Suprapubic skin (tissue), 4 donors: ENCODE results near the gene MARCKS. TPM values are rescaled to one million over a fixed set of nuclear protein-coding genes. Genes with fewer than 3 reads are reported as not detected.

Experiments used
- DNase-seq, 2 donors: peaks; one replicate each; pipeline ENCODE4 v3.0.0-alpha.2; 2019; ENCODE audit warnings: low spot score in 2 of 2
- H3K27ac ChIP-seq: fragments of 200-600 bp; sonication (generic); one replicate; pipeline ENCODE4 v1.5.1; 2019
- H3K27me3 ChIP-seq: fragments of 200-600 bp; sonication (generic); one replicate; pipeline ENCODE4 v1.5.1; 2019
- H3K36me3 ChIP-seq: fragments of 200-600 bp; sonication (generic); one replicate; pipeline ENCODE4 v1.5.1; 2019
- H3K4me1 ChIP-seq: fragments of 200-600 bp; sonication (generic); one replicate; pipeline ENCODE4 v1.5.1; 2019
- H3K4me3 ChIP-seq: fragments of 200-600 bp; sonication (generic); one replicate; pipeline ENCODE4 v1.5.1; 2019; ENCODE audit warnings: mild to moderate bottlenecking
- H3K9me3 ChIP-seq: fragments of 200-600 bp; sonication (generic); one replicate; pipeline ENCODE4 v1.5.1; 2019
- EP300 ChIP-seq: sonication (generic); formaldehyde crosslinking; IDR thresholded peaks from one replicate; pipeline ENCODE4 v1.6.1; 2017; ENCODE audit warnings: antibody characterized with exemption
- POLR2A ChIP-seq, 2 donors: fragments of 450-650 bp; IDR thresholded peaks; one replicate each; pipeline ENCODE4 v1.6.1; 2017; ENCODE audit warnings: antibody characterized with exemption in 2 of 2, mild to moderate bottlenecking in 2 of 2, moderate library complexity in 2 of 2
- POLR2AphosphoS5 ChIP-seq, 3 donors: sonication (generic); formaldehyde crosslinking; IDR thresholded peaks; one replicate each; pipeline ENCODE4 v1.6.1; 2017; ENCODE audit warnings: antibody characterized with exemption in 3 of 3
- WGBS: methylation state at CpG from one replicate; pipeline ENCODE4 v1.1.5; 2018; 5-methylcytosine and 5-hydroxymethylcytosine counted together
- total RNA-seq, 4 donors: library from RNA; depleted of rRNA; stranded (reverse); fragments of >200 nt; gene quantifications; one replicate each; pipeline ENCODE4 v1.1.0, GENCODE V29; 2016
- TF ChIP-seq, protein P1 (sequence below), 2 donors: fragments of 200-600 bp in 1 of 2; fragments of 450-650 bp in 1 of 2; sonication (generic) in 1 of 2; IDR thresholded peaks; one replicate each; pipeline ENCODE4 v1.5.1; 2016 to 2019; ENCODE audit warnings: antibody characterized with exemption in 2 of 2, mild to moderate bottlenecking in 1 of 2, moderate library complexity in 1 of 2

Gene MARCKS
- total RNA-seq, 4 donors from 2014 or later, result 49.3 to 57.1 (median 54.6) TPM

DNA sequence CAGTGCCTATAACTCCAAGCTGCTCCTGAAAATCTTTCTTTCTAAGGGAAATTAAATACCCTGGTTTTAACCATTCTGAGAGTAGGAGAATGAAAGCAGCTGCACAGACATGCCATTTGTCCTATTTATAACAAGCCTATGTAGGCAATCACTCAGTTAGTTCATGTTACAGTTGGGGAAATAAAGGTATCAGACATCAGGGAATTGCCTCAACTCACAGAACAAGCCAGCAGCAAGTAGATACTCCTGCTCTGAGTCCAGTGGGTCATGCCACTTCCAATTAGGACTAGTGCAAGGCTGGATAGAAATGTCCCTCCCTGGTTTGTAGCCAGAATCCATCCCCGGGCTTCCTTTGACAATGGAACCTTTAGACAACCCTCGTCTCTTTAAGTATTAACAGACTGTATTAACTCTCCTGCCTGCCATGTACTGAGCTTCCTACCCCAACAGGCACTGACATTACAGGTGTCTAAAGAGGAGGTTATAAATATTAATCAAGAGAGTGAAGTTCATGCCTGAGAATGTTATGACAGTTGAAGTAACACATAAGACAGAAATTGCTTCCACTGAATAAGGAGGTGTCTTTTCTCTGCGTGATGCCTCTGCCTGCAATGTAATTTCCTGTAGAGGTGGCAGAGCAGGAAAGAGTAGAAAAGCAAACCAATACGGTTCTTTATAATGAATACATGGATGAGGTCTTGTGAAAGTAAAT is 28.0 kb upstream of the MARCKS start:
- peaks cover 16% of the 10 kb centered on the region for H3K4me1 ChIP-seq
- TF ChIP-seq EP300 (no peak), POLR2A (IDR thresholded peaks at IDR 0.05) (no peak), POLR2AphosphoS5 (IDR thresholded peaks at IDR 0.05) (no peak)
- TF ChIP-seq, protein P1, sequence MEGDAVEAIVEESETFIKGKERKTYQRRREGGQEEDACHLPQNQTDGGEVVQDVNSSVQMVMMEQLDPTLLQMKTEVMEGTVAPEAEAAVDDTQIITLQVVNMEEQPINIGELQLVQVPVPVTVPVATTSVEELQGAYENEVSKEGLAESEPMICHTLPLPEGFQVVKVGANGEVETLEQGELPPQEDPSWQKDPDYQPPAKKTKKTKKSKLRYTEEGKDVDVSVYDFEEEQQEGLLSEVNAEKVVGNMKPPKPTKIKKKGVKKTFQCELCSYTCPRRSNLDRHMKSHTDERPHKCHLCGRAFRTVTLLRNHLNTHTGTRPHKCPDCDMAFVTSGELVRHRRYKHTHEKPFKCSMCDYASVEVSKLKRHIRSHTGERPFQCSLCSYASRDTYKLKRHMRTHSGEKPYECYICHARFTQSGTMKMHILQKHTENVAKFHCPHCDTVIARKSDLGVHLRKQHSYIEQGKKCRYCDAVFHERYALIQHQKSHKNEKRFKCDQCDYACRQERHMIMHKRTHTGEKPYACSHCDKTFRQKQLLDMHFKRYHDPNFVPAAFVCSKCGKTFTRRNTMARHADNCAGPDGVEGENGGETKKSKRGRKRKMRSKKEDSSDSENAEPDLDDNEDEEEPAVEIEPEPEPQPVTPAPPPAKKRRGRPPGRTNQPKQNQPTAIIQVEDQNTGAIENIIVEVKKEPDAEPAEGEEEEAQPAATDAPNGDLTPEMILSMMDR (IDR thresholded peaks at IDR 0.05), result no peak
- no peaks in the 10 kb centered on the region for H3K36me3 ChIP-seq
- H3K4me3 ChIP-seq, result no peak overlapping the region
- WGBS, result 78% methylated on average over 4 of the region's 4 CpGs
- H3K27me3 ChIP-seq, result no peaks in the 10 kb centered on the region
- H3K9me3 ChIP-seq, result no peaks in the 10 kb centered on the region
- DNase-seq, result no peak
- no peak overlapping the region for H3K27ac ChIP-seq

DNA sequence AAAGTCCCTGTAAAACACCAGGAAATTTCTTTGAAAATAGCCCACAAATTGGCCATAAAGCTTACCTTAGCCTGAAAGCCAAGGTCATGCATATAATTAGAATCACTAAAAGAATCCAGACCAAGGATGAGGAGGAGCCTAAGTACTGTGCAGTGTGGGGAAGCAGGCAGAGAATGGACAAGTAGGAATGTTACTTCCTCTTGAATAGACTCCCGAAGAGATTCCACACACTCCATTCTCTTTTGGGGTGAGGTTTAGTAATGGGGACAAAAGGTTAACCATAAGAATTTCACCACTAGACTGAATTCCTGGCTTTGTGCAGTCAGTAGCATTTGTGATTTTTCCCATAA is 27.5 kb upstream of the MARCKS start:
- TF ChIP-seq, protein P1 (IDR thresholded peaks at IDR 0.05), result no peak
- no peaks in the 10 kb centered on the region for H3K27me3 ChIP-seq
- H3K4me3 ChIP-seq, result no peak overlapping the region
- H3K36me3 ChIP-seq, result no peaks in the 10 kb centered on the region
- H3K27ac ChIP-seq, result no peak overlapping the region
- DNase-seq, result no peak
- H3K4me1 ChIP-seq, result peaks cover 12% of the 10 kb centered on the region
- WGBS, result 61% methylated on average over 1 of the region's 1 CpG
- no peaks in the 10 kb centered on the region for H3K9me3 ChIP-seq

DNA sequence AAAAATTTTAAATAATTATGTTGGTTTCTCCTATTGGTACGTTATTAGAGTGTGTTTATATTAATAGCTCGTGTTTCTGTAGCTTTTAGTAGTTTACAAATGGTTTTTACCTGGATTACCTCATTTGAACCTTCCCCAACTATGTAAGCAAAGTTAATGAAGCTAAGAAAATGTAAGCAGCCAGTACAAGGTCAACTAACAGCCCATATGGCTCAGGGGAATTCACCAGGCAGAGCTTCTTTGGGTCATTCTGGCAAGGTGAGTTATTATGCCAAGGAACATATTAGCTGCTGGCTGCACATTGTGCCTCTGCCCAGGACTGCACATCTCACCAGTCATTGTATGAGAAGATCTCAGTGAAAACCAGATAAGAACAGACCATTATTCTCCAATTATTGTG is 27.0 kb upstream of the MARCKS start:
- DNase-seq, result no peak
- H3K9me3 ChIP-seq, result no peaks in the 10 kb centered on the region
- no peaks in the 10 kb centered on the region for H3K36me3 ChIP-seq
- no peak overlapping the region for H3K4me3 ChIP-seq
- peaks cover 10% of the 10 kb centered on the region for H3K4me1 ChIP-seq
- H3K27ac ChIP-seq, result no peak overlapping the region
- no peaks in the 10 kb centered on the region for H3K27me3 ChIP-seq
- WGBS, result 91% methylated on average over 2 of the region's 2 CpGs
- TF ChIP-seq, protein P1 (IDR thresholded peaks at IDR 0.05), result no peak
- TF ChIP-seq EP300, result no peak
- no peak for TF ChIP-seq POLR2AphosphoS5 (IDR thresholded peaks at IDR 0.05)
- TF ChIP-seq POLR2A (IDR thresholded peaks at IDR 0.05), result no peak

DNA sequence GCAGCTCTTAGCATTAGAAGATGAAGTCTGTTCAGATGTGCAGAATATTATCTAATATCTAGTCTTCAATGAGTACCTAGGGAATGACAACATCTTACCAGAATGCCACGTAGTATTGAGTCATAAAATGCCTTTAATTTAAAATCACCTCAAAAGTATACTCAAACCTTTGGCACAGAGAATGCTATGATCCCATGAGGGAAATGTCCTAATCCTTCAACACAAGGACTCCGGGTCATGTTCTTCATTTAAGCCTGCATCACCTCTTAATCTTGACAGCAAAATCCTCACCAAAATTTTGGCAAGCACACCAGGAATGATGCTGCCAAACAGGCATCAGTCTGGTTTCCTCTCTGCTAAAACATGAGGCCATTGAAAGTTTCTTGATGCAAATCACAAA is 23.6 kb upstream of the MARCKS start:
- TF ChIP-seq EP300, result no peak
- TF ChIP-seq, protein P1 (IDR thresholded peaks at IDR 0.05), result no peak
- no peak for TF ChIP-seq POLR2AphosphoS5 (IDR thresholded peaks at IDR 0.05)
- no peak for TF ChIP-seq POLR2A (IDR thresholded peaks at IDR 0.05)
- no peaks in the 10 kb centered on the region for H3K36me3 ChIP-seq
- no peak overlapping the region for H3K27ac ChIP-seq
- no peaks in the 10 kb centered on the region for H3K27me3 ChIP-seq
- no peaks in the 10 kb centered on the region for H3K4me1 ChIP-seq
- 41% methylated on average over 2 of the region's 2 CpGs for WGBS
- no peaks in the 10 kb centered on the region for H3K9me3 ChIP-seq
- no peak overlapping the region for H3K4me3 ChIP-seq
- DNase-seq, result no peak

DNA sequence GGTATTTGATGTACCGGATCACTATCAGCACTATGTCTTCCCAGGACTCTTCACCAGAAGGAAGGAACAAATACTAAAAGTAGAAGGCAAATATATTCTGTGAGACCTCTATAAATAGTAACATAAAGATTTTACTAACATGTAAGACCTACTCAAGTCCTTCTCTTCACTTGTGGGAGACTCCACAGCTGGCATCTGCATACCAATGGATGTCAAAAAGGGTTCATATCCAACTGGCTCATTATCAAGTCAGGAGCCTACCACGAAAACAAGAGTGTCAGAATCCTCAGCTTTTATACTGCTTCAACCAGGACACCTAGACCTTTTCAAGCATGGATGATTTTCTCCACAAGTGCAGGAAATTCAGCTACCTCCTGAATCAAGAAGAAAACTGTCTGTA is 20.0 kb upstream of the MARCKS start:
- Histone ChIP-seq H3K4me3 (no peak overlapping the region), H3K36me3 (no peaks in the 10 kb centered on the region), H3K9me3 (no peaks in the 10 kb centered on the region), H3K27me3 (no peaks in the 10 kb centered on the region), H3K27ac (no peak overlapping the region), H3K4me1 (no peaks in the 10 kb centered on the region)
- 69% methylated on average over 2 of the region's 2 CpGs for WGBS
- no peak for TF ChIP-seq POLR2A (IDR thresholded peaks at IDR 0.05)
- TF ChIP-seq, protein P1 (IDR thresholded peaks at IDR 0.05), result no peak
- no peak for TF ChIP-seq POLR2AphosphoS5 (IDR thresholded peaks at IDR 0.05)
- no peak for TF ChIP-seq EP300
- no peak for DNase-seq
